ENCODE measurements around the gene CCDC12.

DNA sequence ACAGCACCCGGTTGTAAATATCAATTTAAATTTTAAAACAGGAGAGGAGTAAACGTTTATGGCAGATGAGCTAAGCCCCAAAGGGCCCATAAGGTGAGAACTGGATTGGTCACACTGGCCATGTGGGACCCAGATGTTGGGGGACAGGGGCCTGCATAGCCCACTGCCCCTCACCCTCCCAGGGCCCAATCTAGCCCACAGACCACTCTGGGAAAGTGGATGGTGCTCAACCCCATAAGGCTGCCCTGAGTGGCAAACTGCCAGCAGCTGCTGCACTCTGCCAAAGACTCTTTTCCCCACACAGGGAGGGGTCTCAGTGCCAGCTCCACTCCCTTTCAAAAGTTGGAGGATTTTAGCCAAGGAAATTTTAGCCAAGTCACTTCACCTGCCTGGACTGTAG, 42.5 kb downstream of the CCDC12 start:
- TF ChIP-seq ISL1 (CRISPR knock-in tag; IDR thresholded peaks at IDR 0.05) (no peak), ARNTL (CRISPR knock-in tag; IDR thresholded peaks at IDR 0.05; ENCODE audit: borderline replicate concordance, low read depth) (no peak), ESRRG (CRISPR knock-in tag; IDR thresholded peaks at IDR 0.05) (no peak), ZFP3 (CRISPR knock-in tag; IDR thresholded peaks at IDR 0.05) (no peak), RARB (CRISPR knock-in tag; IDR thresholded peaks at IDR 0.05) (no peak), CREB5 (CRISPR knock-in tag; IDR thresholded peaks at IDR 0.05; ENCODE audit: low read depth) (no peak), CSDC2 (CRISPR knock-in tag; IDR thresholded peaks at IDR 0.05) (no peak), ZFP30 (CRISPR knock-in tag; IDR thresholded peaks at IDR 0.05) (no peak)
- TF ChIP-seq, protein P1, sequence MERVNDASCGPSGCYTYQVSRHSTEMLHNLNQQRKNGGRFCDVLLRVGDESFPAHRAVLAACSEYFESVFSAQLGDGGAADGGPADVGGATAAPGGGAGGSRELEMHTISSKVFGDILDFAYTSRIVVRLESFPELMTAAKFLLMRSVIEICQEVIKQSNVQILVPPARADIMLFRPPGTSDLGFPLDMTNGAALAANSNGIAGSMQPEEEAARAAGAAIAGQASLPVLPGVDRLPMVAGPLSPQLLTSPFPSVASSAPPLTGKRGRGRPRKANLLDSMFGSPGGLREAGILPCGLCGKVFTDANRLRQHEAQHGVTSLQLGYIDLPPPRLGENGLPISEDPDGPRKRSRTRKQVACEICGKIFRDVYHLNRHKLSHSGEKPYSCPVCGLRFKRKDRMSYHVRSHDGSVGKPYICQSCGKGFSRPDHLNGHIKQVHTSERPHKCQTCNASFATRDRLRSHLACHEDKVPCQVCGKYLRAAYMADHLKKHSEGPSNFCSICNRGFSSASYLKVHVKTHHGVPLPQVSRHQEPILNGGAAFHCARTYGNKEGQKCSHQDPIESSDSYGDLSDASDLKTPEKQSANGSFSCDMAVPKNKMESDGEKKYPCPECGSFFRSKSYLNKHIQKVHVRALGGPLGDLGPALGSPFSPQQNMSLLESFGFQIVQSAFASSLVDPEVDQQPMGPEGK (CRISPR knock-in tag; IDR thresholded peaks at IDR 0.05; ENCODE audit: borderline replicate concordance), result no peak
- TF ChIP-seq, protein P2, sequence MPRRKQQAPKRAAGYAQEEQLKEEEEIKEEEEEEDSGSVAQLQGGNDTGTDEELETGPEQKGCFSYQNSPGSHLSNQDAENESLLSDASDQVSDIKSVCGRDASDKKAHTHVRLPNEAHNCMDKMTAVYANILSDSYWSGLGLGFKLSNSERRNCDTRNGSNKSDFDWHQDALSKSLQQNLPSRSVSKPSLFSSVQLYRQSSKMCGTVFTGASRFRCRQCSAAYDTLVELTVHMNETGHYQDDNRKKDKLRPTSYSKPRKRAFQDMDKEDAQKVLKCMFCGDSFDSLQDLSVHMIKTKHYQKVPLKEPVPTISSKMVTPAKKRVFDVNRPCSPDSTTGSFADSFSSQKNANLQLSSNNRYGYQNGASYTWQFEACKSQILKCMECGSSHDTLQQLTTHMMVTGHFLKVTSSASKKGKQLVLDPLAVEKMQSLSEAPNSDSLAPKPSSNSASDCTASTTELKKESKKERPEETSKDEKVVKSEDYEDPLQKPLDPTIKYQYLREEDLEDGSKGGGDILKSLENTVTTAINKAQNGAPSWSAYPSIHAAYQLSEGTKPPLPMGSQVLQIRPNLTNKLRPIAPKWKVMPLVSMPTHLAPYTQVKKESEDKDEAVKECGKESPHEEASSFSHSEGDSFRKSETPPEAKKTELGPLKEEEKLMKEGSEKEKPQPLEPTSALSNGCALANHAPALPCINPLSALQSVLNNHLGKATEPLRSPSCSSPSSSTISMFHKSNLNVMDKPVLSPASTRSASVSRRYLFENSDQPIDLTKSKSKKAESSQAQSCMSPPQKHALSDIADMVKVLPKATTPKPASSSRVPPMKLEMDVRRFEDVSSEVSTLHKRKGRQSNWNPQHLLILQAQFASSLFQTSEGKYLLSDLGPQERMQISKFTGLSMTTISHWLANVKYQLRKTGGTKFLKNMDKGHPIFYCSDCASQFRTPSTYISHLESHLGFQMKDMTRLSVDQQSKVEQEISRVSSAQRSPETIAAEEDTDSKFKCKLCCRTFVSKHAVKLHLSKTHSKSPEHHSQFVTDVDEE (CRISPR knock-in tag; IDR thresholded peaks at IDR 0.05), result no peak

Measured in SK-N-SH treated with all-trans-retinoic acid at 6 μM for 48 hours (cell line).